Left ventricle myocardium inferior (tissue), 1 donor: ENCODE results near the gene NXN. TPM values are rescaled to one million over a fixed set of nuclear protein-coding genes. Genes with fewer than 3 reads are reported as not detected.
"Not testable (repeated sequence)": the region's sequence is repeated elsewhere in the genome, so short reads cannot be mapped to it uniquely, and the experiment has no call there.

Experiments
- DNase-seq: peaks from one replicate; pipeline ENCODE4 v3.0.0-alpha.2; 2020
- H3K27ac ChIP-seq: fragments of 200-600 bp; replicated peaks from 2 replicates; pipeline ENCODE4 v1.8.0; 2021
- H3K27me3 ChIP-seq: fragments of 200-600 bp; 2 replicates; pipeline ENCODE4 v1.8.0; 2021; ENCODE audit warnings: low read depth
- H3K36me3 ChIP-seq: fragments of 200-600 bp; 2 replicates; pipeline ENCODE4 v1.8.0; 2021
- H3K4me1 ChIP-seq: fragments of 200-600 bp; 2 replicates; pipeline ENCODE4 v1.8.0; 2021
- H3K4me3 ChIP-seq: fragments of 200-600 bp; 2 replicates; pipeline ENCODE4 v1.8.0; 2021; ENCODE audit warnings: mild to moderate bottlenecking, moderate library complexity
- H3K9me3 ChIP-seq: fragments of 200-600 bp; replicated peaks from 2 replicates; pipeline ENCODE4 v1.8.0; 2021
- intact Hi-C: fragments of 100-400 bp; cut with micrococcal nuclease; formaldehyde crosslinking; loops from one replicate; pipeline ENCODE4 v1.11.0; 2022
- total RNA-seq: library from RNA; stranded (reverse); fragmentation: NEBNext Ultra II Directional; extraction: Animal tissue kit (Norgen Biotek cat#: 25700); gene quantifications from one replicate; pipeline ENCODE4 v1.2.1, GENCODE V29; 2021
- TF ChIP-seq, protein P1 (sequence below): fragments of 200-600 bp; IDR thresholded peaks from 2 replicates; pipeline ENCODE4 v1.8.0; 2021; ENCODE audit warnings: antibody characterized with exemption, mild to moderate bottlenecking, borderline replicate concordance
- donor health status: DM: no; HTN: yes; CAD: no; lungs with severe emphysema.

The NXN gene
- total RNA-seq, 1 donor from 2014 or later = 13.8 TPM

DNA sequence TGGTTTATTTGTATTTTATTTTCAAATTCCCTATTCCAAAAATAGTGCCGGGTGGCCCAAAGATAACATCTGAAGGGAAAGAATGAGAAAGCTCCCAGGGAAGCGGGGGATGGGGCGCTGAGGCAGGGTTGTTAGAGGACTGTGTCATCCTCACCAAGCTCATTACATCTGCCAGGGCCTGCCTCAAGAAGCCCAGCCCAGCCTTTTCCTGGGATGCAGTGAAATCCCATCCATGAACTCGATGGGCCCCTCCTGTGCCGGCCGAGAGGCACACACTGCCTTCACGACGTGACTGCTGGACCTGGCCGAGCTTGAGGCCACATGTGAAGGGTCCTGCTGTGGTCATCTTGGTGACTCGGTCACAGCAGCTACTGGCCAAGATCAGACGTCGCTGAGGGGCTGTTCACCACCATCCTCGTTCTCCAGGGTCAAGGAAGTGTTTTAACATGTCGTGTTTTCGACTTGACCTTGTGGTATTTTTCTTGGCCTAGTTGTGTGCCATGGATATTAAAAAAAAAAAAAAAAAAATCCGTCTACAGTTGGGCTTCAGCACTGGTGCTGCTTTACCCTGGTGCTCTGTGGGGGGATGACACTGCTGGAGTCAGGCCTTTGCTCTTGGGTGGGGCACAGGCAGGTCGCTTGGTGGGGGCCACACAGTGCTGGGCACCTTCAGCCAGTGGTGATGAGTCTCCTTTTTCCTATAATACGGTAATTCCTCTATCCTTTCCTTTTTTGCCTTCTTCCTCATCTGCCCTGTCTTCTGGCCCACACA is 22.2 kb upstream of the NXN start:
- DNase-seq = no peak
- intact Hi-C loops = no loop called here
- Histone ChIP-seq H3K27me3 (no peaks in the 10 kb centered on the region), H3K36me3 (peaks cover 59% of the 10 kb centered on the region), H3K4me3 (peak overlapping the region; percentile 10), H3K9me3 (no peaks in the 10 kb centered on the region), H3K4me1 (peaks cover 97% of the 10 kb centered on the region), H3K27ac (peak overlapping the region; percentile 93)
- TF ChIP-seq, protein P1, sequence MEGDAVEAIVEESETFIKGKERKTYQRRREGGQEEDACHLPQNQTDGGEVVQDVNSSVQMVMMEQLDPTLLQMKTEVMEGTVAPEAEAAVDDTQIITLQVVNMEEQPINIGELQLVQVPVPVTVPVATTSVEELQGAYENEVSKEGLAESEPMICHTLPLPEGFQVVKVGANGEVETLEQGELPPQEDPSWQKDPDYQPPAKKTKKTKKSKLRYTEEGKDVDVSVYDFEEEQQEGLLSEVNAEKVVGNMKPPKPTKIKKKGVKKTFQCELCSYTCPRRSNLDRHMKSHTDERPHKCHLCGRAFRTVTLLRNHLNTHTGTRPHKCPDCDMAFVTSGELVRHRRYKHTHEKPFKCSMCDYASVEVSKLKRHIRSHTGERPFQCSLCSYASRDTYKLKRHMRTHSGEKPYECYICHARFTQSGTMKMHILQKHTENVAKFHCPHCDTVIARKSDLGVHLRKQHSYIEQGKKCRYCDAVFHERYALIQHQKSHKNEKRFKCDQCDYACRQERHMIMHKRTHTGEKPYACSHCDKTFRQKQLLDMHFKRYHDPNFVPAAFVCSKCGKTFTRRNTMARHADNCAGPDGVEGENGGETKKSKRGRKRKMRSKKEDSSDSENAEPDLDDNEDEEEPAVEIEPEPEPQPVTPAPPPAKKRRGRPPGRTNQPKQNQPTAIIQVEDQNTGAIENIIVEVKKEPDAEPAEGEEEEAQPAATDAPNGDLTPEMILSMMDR = no peak

DNA sequence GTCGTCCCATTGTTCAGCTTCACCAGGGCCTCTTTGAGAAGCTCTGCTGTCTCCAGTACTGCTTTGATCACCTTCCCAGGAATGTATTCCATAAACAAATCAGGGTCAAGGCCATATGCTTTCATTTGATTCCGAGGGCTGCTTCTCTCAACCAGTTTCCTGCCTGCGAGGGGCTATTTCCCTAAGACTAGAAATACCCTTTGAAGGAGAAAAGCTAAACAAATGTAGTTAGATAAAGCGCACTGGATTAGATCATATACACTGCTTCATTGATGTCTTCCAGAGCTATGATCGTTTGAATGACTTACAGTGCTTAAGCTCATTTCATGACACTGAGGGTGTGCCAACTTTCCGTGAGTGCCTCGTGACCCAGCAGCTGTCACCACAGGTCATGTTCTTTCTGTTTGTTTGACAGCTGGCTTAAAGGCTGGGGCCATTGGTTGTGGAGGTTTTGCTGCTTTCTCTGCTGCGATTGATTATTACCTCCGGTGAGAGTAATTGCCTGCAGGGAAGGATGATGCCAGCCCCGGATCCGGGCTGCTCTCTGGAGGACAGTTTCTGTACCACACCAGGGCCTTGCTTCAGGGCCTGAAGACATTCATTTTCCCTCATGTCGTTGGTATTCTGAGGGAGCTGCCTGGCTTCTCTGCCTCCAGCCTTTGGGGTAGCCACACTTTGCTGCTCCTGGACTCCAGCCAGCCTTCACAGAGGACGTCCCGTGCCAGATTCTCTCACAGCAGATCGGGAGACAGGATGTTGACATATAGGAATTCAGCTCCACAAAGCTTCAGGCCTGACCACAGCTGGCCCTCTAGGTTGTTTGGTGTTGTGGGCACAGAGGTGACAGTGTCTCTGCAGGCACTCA is 21.3 kb upstream of the NXN start:
- H3K4me3 ChIP-seq = no peak overlapping the region
- H3K27me3 ChIP-seq = no peaks in the 10 kb centered on the region
- intact Hi-C loops = no loop called here
- peak; percentile 56 for DNase-seq
- peaks cover 92% of the 10 kb centered on the region for H3K4me1 ChIP-seq
- TF ChIP-seq, protein P1 = no peak
- H3K27ac ChIP-seq = peak overlapping the region; percentile 93
- peaks cover 52% of the 10 kb centered on the region for H3K36me3 ChIP-seq
- no peaks in the 10 kb centered on the region for H3K9me3 ChIP-seq

DNA sequence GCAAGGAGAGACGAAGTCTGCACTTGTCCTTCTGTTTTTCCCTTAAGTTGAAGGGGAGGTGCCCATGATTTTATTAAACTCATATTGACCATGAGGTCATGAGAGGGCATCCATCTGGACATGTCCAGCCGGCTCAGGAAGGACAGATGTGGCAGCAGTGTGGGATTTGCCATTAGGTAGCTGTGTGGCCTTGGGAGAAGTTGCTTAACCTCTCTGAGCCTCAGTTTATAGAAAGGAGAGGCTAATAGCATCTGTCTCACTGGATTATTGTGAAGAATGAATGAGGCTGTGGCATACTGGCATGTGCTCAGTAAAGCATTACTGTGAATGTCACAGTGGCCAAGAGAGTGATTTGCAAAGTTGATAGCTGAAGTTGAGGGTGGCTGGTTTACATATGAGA is 18.5 kb upstream of the NXN start:
- Histone ChIP-seq H3K9me3 (no peaks in the 10 kb centered on the region), H3K27ac (peak overlapping the region; percentile 93), H3K36me3 (peaks cover 28% of the 10 kb centered on the region), H3K27me3 (no peaks in the 10 kb centered on the region), H3K4me3 (peak overlapping the region; percentile 96), H3K4me1 (peaks cover 65% of the 10 kb centered on the region)
- no peak for DNase-seq
- TF ChIP-seq, protein P1 = no peak
- intact Hi-C loops = no loop called here

DNA sequence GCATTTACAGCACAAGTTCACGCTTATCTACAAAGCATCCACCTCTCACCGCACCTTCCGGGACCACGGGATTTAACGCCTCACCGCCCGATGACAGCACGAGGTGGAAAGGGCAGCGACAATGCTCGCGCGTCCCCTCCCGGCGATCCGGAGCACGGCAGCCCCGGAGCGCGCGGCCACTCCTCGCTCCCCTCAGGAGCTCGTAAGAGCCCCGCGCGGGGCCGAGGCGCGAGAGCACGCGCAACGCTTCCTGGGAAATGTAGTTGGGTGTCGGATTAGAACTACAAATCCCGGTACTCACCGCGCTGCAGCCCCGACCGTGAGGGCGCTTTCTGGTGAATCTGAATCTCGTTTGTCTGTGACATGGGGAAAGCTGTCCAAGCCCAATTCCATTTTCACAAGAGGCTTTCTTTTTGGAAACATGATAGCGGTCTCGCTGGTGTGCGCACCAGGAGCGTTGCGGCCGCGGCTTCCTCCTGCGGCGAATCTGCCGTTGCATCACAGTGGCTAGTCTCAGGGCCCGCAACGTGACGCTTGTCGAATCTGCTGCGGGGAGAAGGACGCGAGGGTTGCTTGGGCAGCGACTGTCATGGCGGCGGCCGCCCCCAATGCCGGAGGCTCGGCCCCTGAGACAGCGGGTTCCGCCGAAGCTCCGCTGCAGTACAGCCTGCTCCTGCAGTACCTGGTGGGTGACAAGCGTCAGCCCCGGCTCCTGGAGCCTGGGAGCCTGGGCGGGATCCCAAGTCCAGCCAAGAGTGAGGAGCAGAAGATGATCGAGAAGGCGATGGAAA is 17.2 kb upstream of the NXN start, which contains the start of gene TIMM22:
TIMM22 (plus strand) TSS at position 576 of the 791 bp plus-strand sequence; CDS start at position 590, 14 bp downstream.
- intact Hi-C loops = no loop called here
- DNase-seq = peak; percentile 92
- Histone ChIP-seq H3K4me1 (peaks cover 52% of the 10 kb centered on the region), H3K36me3 (peaks cover 23% of the 10 kb centered on the region), H3K27me3 (no peaks in the 10 kb centered on the region), H3K9me3 (no peaks in the 10 kb centered on the region), H3K27ac (peak within 1 kb of the TSS; percentile 93), H3K4me3 (peak within 1 kb of the TSS; percentile 96)
- TF ChIP-seq, protein P1 = peak; percentile 97

DNA sequence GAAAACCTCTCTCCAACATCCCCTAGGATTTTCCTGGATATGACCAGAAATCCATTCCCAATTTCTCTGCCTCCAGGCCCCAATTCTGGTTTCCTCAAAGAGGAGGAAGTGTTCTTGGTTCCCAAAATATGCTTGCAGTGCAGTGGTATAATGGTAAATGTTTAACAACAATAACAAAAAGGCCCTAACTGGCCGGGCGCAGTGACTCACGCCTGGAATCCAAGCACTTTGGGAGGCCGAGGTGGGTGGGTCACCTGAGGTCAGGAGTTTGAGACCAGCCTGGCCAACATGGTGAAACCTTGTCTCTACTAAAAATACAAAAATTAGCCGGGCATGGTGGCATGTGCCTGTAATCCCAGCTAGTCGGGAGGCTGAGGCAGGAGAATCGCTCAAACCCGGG is 15.7 kb upstream of the NXN start:
- intact Hi-C loops, H3K27me3 ChIP-seq, H3K27ac ChIP-seq, H3K9me3 ChIP-seq, DNase-seq, H3K4me3 ChIP-seq: not testable (repeated sequence)
- H3K4me1 ChIP-seq = peaks cover 37% of the 10 kb centered on the region
- peaks cover 11% of the 10 kb centered on the region for H3K36me3 ChIP-seq
